HepG2 (cell line): ENCODE measurements around the gene RARS1. TPM values are rescaled to one million over a fixed set of nuclear protein-coding genes. Genes with fewer than 3 reads are reported as not detected.

Experiments
- AKNA ChIP-seq: sonication (generic); formaldehyde crosslinking; IDR thresholded peaks from 2 replicates; pipeline ENCODE4 v1.4.0; 2020; ENCODE audit warnings: missing genetic modification reagents, borderline replicate concordance
- CEBPB ChIP-seq: IDR thresholded peaks from 2 replicates; pipeline ENCODE4 v1.6.1; 2011; ENCODE audit warnings: low read depth, low read length, improper control_type of control experiment, borderline replicate concordance
- CHCHD3 ChIP-seq: sonication (generic); formaldehyde crosslinking; IDR thresholded peaks from 2 replicates; pipeline ENCODE4 v1.8.0; 2022; ENCODE audit warnings: mild to moderate bottlenecking, missing genetic modification reagents, moderate library complexity
- EED ChIP-seq: sonication (generic); formaldehyde crosslinking; IDR thresholded peaks from 2 replicates; pipeline ENCODE4 v1.5.0; 2020; ENCODE audit warnings: mild to moderate bottlenecking, missing genetic modification reagents
- EP300 ChIP-seq, 3 experiments: sonication (generic) in 1 of 3; formaldehyde crosslinking in 1 of 3; IDR thresholded peaks; 2 replicates each; pipeline versions ENCODE4 v1.5.1 to v1.6.1; 2011 to 2020; ENCODE audit warnings: low read depth in 2 of 3, low read length in 2 of 3, borderline replicate concordance in 1 of 3, improper control_type of control experiment in 1 of 3, mild to moderate bottlenecking in 1 of 3, missing genetic modification reagents in 1 of 3, moderate library complexity in 1 of 3
- EZH2 ChIP-seq: conservative IDR thresholded peaks from 2 replicates; pipeline ENCODE4 v1.6.1; 2012; ENCODE audit warnings: mild to moderate bottlenecking, low read depth, low read length, moderate library complexity
- PAF1 ChIP-seq: IDR thresholded peaks from 2 replicates; pipeline ENCODE4 v1.6.1; 2016; ENCODE audit warnings: missing genetic modification reagents, missing compliant biosample characterization
- SATB2 ChIP-seq: sonication (generic); formaldehyde crosslinking; IDR thresholded peaks from 2 replicates; pipeline ENCODE4 v1.5.0; 2020; ENCODE audit warnings: missing genetic modification reagents
- SIN3A ChIP-seq: IDR thresholded peaks from 2 replicates; pipeline ENCODE4 v1.6.1; 2011; ENCODE audit warnings: low read depth, mild to moderate bottlenecking, control low read depth, low read length, borderline replicate concordance
- TIGD3 ChIP-seq: sonication (generic); formaldehyde crosslinking; IDR thresholded peaks from 2 replicates; pipeline ENCODE4 v1.5.1; 2020; ENCODE audit warnings: mild to moderate bottlenecking, missing genetic modification reagents, borderline replicate concordance
- ZFAT ChIP-seq: sonication (generic); formaldehyde crosslinking; conservative IDR thresholded peaks from 2 replicates; pipeline ENCODE4 v1.8.1; 2023; ENCODE audit warnings: missing genetic modification reagents, inconsistent platforms
- ZHX2 ChIP-seq, 2 experiments: sonication (generic) in 1 of 2; formaldehyde crosslinking in 1 of 2; IDR thresholded peaks; 2 replicates each; pipeline versions ENCODE4 v1.6.1 to v1.9.0; 2014 to 2022; ENCODE audit warnings: antibody characterized with exemption in 1 of 2, borderline replicate concordance in 1 of 2, inconsistent platforms in 1 of 2, low read depth in 1 of 2, missing genetic modification reagents in 1 of 2
- ZNF260 ChIP-seq: sonication (generic); formaldehyde crosslinking; IDR thresholded peaks from 2 replicates; pipeline ENCODE4 v1.4.0; 2020; ENCODE audit warnings: missing genetic modification reagents, low read depth, mild to moderate bottlenecking, borderline replicate concordance
- ZNF501 ChIP-seq: sonication (generic); formaldehyde crosslinking; IDR thresholded peaks from 2 replicates; pipeline ENCODE4 v1.5.1; 2020; ENCODE audit warnings: mild to moderate bottlenecking, moderate library complexity, missing genetic modification reagents
- polyA plus RNA-seq, 8 experiments: library from polyadenylated mRNA; depleted of rRNA in 3 of 8; stranded (reverse) in 7 of 8; unstranded in 1 of 8; fragments of >200 nt; fragmentation: Illumina TruSeq in 4 of 8; extraction: Trizol in 4 of 8; gene quantifications; 2 replicates each; pipeline versions ENCODE4 v1.2.1 to v1.2.3, GENCODE V29; 2011 to 2016; ENCODE audit warnings: low read depth in 4 of 8, missing spikeins in 1 of 8, mixed read lengths in 1 of 8; ENCODE audit not compliant: insufficient read depth in 1 of 8
- total RNA-seq, 5 experiments: library from RNA; depleted of rRNA; stranded (reverse); fragments of >200 nt; fragmentation: Illumina TruSeq; extraction: Trizol; gene quantifications; 2 replicates each; pipeline ENCODE4 v1.2.3, GENCODE V29; 2016; ENCODE audit warnings: low read depth in 1 of 5

RARS1 gene
- total and polyA plus RNA-seq, 2 of the 13 experiments (the other 11 are each of a cell fraction or from before 2014, with no cell fraction given), result 54.6 to 170 TPM

- TF ChIP-seq ZNF260 (CRISPR knock-in tag) (no peak), SATB2 (CRISPR knock-in tag) (no peak), SIN3A (0 out of 2 replicates have a peak, but pooled peaks have one; percentile 48), ZHX2 (IDR thresholded peaks at IDR 0.05; ENCODE audit: low read depth) (peak; percentile 80), ZHX2 (CRISPR knock-in tag; IDR thresholded peaks at IDR 0.05; ENCODE audit: borderline replicate concordance) (no peak), EED (CRISPR knock-in tag) (peak; percentile 87), EP300 (IDR thresholded peaks at IDR 0.05; ENCODE audit: low read depth in 2 of 2, low read length in 2 of 2) (no peak), EP300 (CRISPR knock-in tag; IDR thresholded peaks at IDR 0.05; ENCODE audit: borderline replicate concordance) (no peak), PAF1 (CRISPR knock-in tag) (no peak), CHCHD3 (CRISPR knock-in tag) (peak; percentile 63; the same call in 1 of the 2 replicates), ZNF501 (CRISPR knock-in tag) (peak; percentile 72; the same call in 1 of the 2 replicates), ZFAT (no peak), TIGD3 (no peak), EZH2 (no peak), AKNA (CRISPR knock-in tag) (no peak), CEBPB (no peak)
Observed at GRCh38 chr5:168486136-168486879, at the start of gene RARS1 (continued).
